ENCODE results near the gene MDFI. TPM values are rescaled to one million over a fixed set of nuclear protein-coding genes. Genes with fewer than 3 reads are reported as not detected.

The MDFI gene
- total and polyA plus RNA-seq, 4 donors = 0.24 to 2.8 (median 0.50) TPM; not detected in 1

DNA sequence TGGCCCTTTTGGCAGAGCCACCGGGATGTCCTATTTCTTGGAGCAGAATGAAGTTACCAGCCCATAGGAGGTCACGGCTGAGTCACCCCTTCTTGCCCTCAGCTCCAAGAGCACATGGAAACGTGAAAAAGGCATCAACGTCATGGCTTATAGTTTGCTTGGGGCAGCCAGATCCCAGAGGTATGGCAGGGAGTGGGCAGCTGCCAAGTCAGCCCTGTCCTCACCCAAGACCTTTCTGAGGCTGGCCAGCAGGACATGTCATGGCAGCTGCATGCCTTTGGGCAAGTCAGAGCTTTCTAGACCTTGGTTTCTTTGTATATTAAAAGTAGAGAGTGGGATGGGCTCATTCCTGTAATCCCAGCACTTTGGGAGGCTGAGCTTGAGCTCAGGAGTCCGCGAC lies 8.2 kb upstream of the MDFI start:
- 89% methylated on average over 6 of the region's 6 CpGs for WGBS
- Histone ChIP-seq H3K9ac (ENCODE audit: low read depth in 1 of 2, low read length in 2 of 2) (no peak overlapping the region), H3K36me3 (ENCODE audit: control insufficient read depth in 4 of 4, insufficient read depth in 3 of 4, low read depth in 1 of 4, low read length in 3 of 4) (no peaks in the 10 kb centered on the region), H3K4me1 (ENCODE audit: control insufficient read depth in 4 of 4, insufficient read depth in 4 of 4, low read length in 3 of 4) (no peaks in the 10 kb centered on the region), H3K4me3 (ENCODE audit: low read depth in 1 of 3, low read length in 3 of 3) (no peak overlapping the region), H3K9me3 (ENCODE audit: control insufficient read depth in 4 of 4, low read length in 3 of 4) (no peaks in the 10 kb centered on the region), H3K27ac (ENCODE audit: low read depth in 1 of 2, low read length in 2 of 2) (no peak overlapping the region), H3K27me3 (ENCODE audit: control insufficient read depth in 4 of 4, insufficient read depth in 4 of 4, low read length in 3 of 4) (peaks cover 0 to 4% (median 0%) of the 10 kb centered on the region in 4 donors)
- TF ChIP-seq, protein P1, sequence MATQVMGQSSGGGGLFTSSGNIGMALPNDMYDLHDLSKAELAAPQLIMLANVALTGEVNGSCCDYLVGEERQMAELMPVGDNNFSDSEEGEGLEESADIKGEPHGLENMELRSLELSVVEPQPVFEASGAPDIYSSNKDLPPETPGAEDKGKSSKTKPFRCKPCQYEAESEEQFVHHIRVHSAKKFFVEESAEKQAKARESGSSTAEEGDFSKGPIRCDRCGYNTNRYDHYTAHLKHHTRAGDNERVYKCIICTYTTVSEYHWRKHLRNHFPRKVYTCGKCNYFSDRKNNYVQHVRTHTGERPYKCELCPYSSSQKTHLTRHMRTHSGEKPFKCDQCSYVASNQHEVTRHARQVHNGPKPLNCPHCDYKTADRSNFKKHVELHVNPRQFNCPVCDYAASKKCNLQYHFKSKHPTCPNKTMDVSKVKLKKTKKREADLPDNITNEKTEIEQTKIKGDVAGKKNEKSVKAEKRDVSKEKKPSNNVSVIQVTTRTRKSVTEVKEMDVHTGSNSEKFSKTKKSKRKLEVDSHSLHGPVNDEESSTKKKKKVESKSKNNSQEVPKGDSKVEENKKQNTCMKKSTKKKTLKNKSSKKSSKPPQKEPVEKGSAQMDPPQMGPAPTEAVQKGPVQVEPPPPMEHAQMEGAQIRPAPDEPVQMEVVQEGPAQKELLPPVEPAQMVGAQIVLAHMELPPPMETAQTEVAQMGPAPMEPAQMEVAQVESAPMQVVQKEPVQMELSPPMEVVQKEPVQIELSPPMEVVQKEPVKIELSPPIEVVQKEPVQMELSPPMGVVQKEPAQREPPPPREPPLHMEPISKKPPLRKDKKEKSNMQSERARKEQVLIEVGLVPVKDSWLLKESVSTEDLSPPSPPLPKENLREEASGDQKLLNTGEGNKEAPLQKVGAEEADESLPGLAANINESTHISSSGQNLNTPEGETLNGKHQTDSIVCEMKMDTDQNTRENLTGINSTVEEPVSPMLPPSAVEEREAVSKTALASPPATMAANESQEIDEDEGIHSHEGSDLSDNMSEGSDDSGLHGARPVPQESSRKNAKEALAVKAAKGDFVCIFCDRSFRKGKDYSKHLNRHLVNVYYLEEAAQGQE (IDR thresholded peaks at IDR 0.05) = no peak
- no peak for TF ChIP-seq JUND (IDR thresholded peaks at IDR 0.05)
- TF ChIP-seq RXRA (IDR thresholded peaks at IDR 0.05) = no peak
- TF ChIP-seq, protein P2, sequence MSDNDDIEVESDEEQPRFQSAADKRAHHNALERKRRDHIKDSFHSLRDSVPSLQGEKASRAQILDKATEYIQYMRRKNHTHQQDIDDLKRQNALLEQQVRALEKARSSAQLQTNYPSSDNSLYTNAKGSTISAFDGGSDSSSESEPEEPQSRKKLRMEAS (IDR thresholded peaks at IDR 0.05) = no peak
- TF ChIP-seq, protein P3, sequence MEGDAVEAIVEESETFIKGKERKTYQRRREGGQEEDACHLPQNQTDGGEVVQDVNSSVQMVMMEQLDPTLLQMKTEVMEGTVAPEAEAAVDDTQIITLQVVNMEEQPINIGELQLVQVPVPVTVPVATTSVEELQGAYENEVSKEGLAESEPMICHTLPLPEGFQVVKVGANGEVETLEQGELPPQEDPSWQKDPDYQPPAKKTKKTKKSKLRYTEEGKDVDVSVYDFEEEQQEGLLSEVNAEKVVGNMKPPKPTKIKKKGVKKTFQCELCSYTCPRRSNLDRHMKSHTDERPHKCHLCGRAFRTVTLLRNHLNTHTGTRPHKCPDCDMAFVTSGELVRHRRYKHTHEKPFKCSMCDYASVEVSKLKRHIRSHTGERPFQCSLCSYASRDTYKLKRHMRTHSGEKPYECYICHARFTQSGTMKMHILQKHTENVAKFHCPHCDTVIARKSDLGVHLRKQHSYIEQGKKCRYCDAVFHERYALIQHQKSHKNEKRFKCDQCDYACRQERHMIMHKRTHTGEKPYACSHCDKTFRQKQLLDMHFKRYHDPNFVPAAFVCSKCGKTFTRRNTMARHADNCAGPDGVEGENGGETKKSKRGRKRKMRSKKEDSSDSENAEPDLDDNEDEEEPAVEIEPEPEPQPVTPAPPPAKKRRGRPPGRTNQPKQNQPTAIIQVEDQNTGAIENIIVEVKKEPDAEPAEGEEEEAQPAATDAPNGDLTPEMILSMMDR (IDR thresholded peaks at IDR 0.05; ENCODE audit: low read depth, low read length, missing input control) = no peak
- TF ChIP-seq RAD21 (IDR thresholded peaks at IDR 0.05) = no peak
- DNase-seq (ENCODE audit: low spot score) = no peak

DNA sequence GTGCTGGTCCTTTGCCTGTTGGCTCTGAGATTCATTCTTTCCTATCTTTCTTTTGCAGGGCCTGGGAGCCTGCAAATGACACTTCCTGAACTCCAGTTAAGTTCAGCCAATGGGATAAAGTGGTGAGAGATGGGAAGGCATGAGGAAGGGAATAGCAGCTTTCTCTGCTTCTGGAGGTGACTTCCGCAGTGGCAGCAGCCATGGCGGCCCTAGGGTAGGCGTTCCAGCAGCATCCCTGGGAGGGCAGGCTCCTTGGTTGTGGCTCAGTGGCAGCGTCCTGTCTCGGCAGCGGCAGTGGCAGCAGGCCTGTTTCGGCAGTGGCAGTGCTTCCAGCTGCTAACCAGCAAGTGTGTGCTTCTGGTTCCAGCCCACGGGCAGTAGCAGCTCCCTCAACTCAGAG lies 7.3 kb upstream of the MDFI start:
- no peak overlapping the region for H3K27ac ChIP-seq (ENCODE audit: low read depth in 1 of 2, low read length in 2 of 2)
- no peak for DNase-seq (ENCODE audit: low spot score)
- no peaks in the 10 kb centered on the region for H3K4me1 ChIP-seq (ENCODE audit: control insufficient read depth in 4 of 4, insufficient read depth in 4 of 4, low read length in 3 of 4)
- peaks cover 0 to 4% (median 0%) of the 10 kb centered on the region in 4 donors for H3K27me3 ChIP-seq (ENCODE audit: control insufficient read depth in 4 of 4, insufficient read depth in 4 of 4, low read length in 3 of 4)
- TF ChIP-seq RXRA (IDR thresholded peaks at IDR 0.05) (no peak), RAD21 (IDR thresholded peaks at IDR 0.05) (no peak), SP1 (IDR thresholded peaks at IDR 0.05) (no peak), FOXA1 (IDR thresholded peaks at IDR 0.05) (no peak), NR2F2 (IDR thresholded peaks at IDR 0.05) (no peak)
- TF ChIP-seq, protein P3 (IDR thresholded peaks at IDR 0.05; ENCODE audit: low read depth, low read length, missing input control) = no peak
- TF ChIP-seq, protein P4, sequence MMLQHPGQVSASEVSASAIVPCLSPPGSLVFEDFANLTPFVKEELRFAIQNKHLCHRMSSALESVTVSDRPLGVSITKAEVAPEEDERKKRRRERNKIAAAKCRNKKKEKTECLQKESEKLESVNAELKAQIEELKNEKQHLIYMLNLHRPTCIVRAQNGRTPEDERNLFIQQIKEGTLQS (IDR thresholded peaks at IDR 0.05) = no peak
- H3K9ac ChIP-seq (ENCODE audit: low read depth in 1 of 2, low read length in 2 of 2) = no peak overlapping the region
- H3K4me3 ChIP-seq (ENCODE audit: low read depth in 1 of 3, low read length in 3 of 3) = no peak overlapping the region
- no peaks in the 10 kb centered on the region for H3K9me3 ChIP-seq (ENCODE audit: control insufficient read depth in 4 of 4, low read length in 3 of 4)
- 78% methylated on average over 8 of the region's 8 CpGs for WGBS
- no peaks in the 10 kb centered on the region for H3K36me3 ChIP-seq (ENCODE audit: control insufficient read depth in 4 of 4, insufficient read depth in 3 of 4, low read depth in 1 of 4, low read length in 3 of 4)

Data from liver (tissue), 9 donors.